Measurements from ENCODE around the gene SLA2.

SLA2 gene

GRCh38 chr20:36607586-36608387 is 38.2 kb downstream of the SLA2 start:
- DNase-seq (ENCODE audit: low read depth) = no peak

GRCh38 chr20:36606158-36607066 is 39.6 kb downstream of the SLA2 start:
- no peak for DNase-seq (ENCODE audit: low read depth)

- DNase-seq (ENCODE audit: low read depth) = peak; percentile 99
Observed at GRCh38 chr20:36605399-36606157, 40.4 kb downstream of the SLA2 start, which contains the start of gene RAB5IF. Gene RAB5IF (plus strand): TSS chr20:36605779. CDS start chr20:36605952, 173 bp downstream.

GRCh38 chr20:36604952-36605398 is 41.0 kb downstream of the SLA2 start:
- DNase-seq (ENCODE audit: low read depth) = peak; percentile 39

- no peak for DNase-seq (ENCODE audit: low read depth)
Observed at GRCh38 chr20:36601540-36601939, 44.5 kb downstream of the SLA2 start.

- no peak for DNase-seq (ENCODE audit: low read depth)
Observed at GRCh38 chr20:36599912-36600345, 46.1 kb downstream of the SLA2 start.

- no peak for DNase-seq (ENCODE audit: low read depth)
Observed at GRCh38 chr20:36593347-36593929, 52.6 kb downstream of the SLA2 start.

GRCh38 chr20:36591854-36592641 is 53.9 kb downstream of the SLA2 start:
- DNase-seq (ENCODE audit: low read depth) = no peak

- no peak for DNase-seq (ENCODE audit: low read depth)
Observed at GRCh38 chr20:36591281-36591680, 54.7 kb downstream of the SLA2 start.

- DNase-seq (ENCODE audit: low read depth) = no peak
Observed at GRCh38 chr20:36587388-36588070, 58.5 kb downstream of the SLA2 start.

- DNase-seq (ENCODE audit: low read depth) = no peak
Observed at GRCh38 chr20:36585410-36586125, 60.4 kb downstream of the SLA2 start.

GRCh38 chr20:36584018-36584481 is 61.9 kb downstream of the SLA2 start:
- no peak for DNase-seq (ENCODE audit: low read depth)

GRCh38 chr20:36582821-36583220 is 63.2 kb downstream of the SLA2 start:
- no peak for DNase-seq (ENCODE audit: low read depth)

- DNase-seq (ENCODE audit: low read depth) = no peak
Observed at GRCh38 chr20:36582322-36582721, 63.7 kb downstream of the SLA2 start.

GRCh38 chr20:36579996-36580545 is 65.9 kb downstream of the SLA2 start:
- DNase-seq (ENCODE audit: low read depth) = no peak

- DNase-seq (ENCODE audit: low read depth) = no peak
Observed at GRCh38 chr20:36578356-36579041, 67.5 kb downstream of the SLA2 start.

- DNase-seq (ENCODE audit: low read depth) = no peak
Observed at GRCh38 chr20:36576081-36576445, 69.9 kb downstream of the SLA2 start.

- peak; percentile 33 for DNase-seq (ENCODE audit: low read depth)
Observed at GRCh38 chr20:36574366-36575135, 71.4 kb downstream of the SLA2 start.
